Measurements from ENCODE around the gene CTNNBIP1. TPM values are rescaled to one million over a fixed set of nuclear protein-coding genes. Genes with fewer than 3 reads are reported as not detected.

CTNNBIP1 gene
- total and polyA plus RNA-seq, 2 experiments from 2014 or later: 80.1 to 122 TPM

DNA sequence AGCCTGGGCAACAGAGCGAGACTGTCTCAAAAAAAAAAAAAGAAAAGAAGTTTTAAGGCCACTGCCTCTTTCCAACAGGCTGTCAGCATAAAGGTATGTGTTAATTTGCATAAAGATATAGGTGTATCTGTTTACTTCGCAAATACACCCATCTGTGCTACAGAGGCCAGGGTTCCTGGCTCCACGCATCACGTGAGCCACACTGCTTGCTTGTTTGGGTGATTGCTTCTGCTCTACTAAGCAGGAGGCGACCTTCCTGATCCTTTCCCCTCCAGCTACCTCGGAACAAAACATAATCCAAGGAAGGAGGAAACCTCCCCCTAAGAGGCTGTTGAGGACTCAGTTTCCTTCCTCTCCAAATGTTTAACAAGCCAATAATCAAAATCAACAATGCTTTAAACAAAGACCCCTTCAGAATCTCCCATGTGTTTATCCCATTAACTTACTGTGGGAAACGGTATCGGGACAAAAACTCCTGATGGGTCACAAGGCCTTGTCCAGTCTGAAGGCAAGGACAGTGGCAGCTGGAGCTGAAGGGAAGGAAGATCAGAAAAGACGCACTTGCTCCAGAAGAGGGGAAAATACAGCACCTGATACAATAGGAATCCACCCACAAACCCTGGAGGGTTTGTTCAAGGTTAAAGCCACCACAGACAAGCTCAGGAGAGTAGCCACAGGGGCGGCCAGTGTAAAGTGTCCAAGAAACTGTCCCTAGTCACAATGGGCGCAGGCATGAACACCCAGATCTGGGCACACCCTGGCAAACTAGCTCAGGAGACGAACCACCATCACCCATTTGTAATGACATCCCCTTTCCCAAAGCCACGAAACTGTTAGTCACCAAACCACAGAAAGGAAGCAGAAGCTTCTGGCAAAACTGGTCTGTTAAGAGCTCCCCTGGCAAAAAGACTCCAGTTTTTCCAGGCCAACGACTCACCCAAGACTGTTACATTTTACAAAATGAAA lies 17.2 kb downstream of the CTNNBIP1 start:
- H3K36me3 ChIP-seq: peaks cover 3% of the 10 kb centered on the region
- H3K4me3 ChIP-seq: no peak overlapping the region
- peak overlapping the region; percentile 39 for H3K27ac ChIP-seq
- H3K4me1 ChIP-seq (ENCODE audit: low read depth): peaks cover 16% of the 10 kb centered on the region
- H3K9me3 ChIP-seq (ENCODE audit: low read depth): no peaks in the 10 kb centered on the region
- TF ChIP-seq, protein P1, sequence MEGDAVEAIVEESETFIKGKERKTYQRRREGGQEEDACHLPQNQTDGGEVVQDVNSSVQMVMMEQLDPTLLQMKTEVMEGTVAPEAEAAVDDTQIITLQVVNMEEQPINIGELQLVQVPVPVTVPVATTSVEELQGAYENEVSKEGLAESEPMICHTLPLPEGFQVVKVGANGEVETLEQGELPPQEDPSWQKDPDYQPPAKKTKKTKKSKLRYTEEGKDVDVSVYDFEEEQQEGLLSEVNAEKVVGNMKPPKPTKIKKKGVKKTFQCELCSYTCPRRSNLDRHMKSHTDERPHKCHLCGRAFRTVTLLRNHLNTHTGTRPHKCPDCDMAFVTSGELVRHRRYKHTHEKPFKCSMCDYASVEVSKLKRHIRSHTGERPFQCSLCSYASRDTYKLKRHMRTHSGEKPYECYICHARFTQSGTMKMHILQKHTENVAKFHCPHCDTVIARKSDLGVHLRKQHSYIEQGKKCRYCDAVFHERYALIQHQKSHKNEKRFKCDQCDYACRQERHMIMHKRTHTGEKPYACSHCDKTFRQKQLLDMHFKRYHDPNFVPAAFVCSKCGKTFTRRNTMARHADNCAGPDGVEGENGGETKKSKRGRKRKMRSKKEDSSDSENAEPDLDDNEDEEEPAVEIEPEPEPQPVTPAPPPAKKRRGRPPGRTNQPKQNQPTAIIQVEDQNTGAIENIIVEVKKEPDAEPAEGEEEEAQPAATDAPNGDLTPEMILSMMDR (IDR thresholded peaks at IDR 0.05; ENCODE audit: low read depth, low read length): no peak
- H3K27me3 ChIP-seq: no peaks in the 10 kb centered on the region
- peak in 1 of 2 donors; percentile 57 for DNase-seq (ENCODE audit: low read depth in 1 of 2, low spot score in 1 of 2)

DNA sequence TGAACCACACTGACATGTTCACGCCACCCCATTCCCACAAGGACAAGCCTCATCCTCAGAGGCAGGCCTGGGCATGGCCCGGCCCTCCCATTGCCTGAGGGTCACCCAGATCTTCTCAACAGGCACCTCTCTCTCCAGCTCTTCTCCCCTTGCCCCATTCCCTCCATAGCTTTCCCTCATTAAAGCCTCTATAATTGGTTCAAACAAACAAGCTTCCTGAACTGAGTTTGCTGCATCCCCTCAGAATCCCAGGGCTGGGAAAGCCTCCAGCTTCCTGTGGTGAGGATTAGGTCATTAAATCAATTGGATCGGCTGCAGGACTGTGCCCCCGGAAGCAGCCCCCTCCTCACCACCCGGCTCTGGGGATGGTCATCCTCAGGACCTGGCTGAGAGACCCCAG lies 18.9 kb downstream of the CTNNBIP1 start:
- Histone ChIP-seq H3K27me3 (no peaks in the 10 kb centered on the region), H3K4me1 (ENCODE audit: low read depth) (peaks cover 16% of the 10 kb centered on the region), H3K27ac (peak overlapping the region; percentile 54), H3K9me3 (ENCODE audit: low read depth) (no peaks in the 10 kb centered on the region), H3K4me3 (no peak overlapping the region), H3K36me3 (peaks cover 3% of the 10 kb centered on the region)
- DNase-seq (ENCODE audit: low read depth in 1 of 2, low spot score in 1 of 2): no peak
- TF ChIP-seq, protein P1 (IDR thresholded peaks at IDR 0.05; ENCODE audit: low read depth, low read length): no peak

DNA sequence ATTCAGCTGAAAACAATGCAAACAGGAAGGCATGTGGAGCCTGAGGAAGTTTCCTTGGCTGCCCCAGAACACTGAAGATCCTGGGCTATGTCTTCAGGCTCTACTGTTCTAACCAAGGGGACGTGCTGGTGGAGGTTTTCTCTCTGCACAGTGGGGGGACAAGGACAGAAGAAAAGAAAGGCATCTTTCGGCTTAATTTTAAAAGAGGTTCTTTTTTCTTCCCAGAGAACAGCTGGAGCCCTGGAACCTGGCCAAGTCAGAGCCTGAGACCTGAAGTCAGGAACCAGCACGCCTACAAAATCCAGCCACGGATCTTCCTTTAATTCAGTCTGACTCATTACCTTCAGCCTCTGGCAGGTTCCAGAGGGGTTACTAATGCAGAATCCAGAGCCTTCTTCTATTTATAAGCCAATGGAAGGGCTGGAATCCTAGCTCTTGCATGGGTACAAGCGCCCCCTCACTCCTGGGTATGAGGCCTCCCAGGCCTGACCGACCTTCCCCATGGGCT lies 19.8 kb downstream of the CTNNBIP1 start:
- Histone ChIP-seq H3K4me3 (no peak overlapping the region), H3K27ac (peak overlapping the region; percentile 54), H3K27me3 (no peaks in the 10 kb centered on the region), H3K4me1 (ENCODE audit: low read depth) (peaks cover 23% of the 10 kb centered on the region), H3K9me3 (ENCODE audit: low read depth) (no peaks in the 10 kb centered on the region), H3K36me3 (peaks cover 3% of the 10 kb centered on the region)
- DNase-seq (ENCODE audit: low read depth in 1 of 2, low spot score in 1 of 2): peak in 1 of 2 donors; percentile 86
- TF ChIP-seq, protein P1 (IDR thresholded peaks at IDR 0.05; ENCODE audit: low read depth, low read length): no peak

DNA sequence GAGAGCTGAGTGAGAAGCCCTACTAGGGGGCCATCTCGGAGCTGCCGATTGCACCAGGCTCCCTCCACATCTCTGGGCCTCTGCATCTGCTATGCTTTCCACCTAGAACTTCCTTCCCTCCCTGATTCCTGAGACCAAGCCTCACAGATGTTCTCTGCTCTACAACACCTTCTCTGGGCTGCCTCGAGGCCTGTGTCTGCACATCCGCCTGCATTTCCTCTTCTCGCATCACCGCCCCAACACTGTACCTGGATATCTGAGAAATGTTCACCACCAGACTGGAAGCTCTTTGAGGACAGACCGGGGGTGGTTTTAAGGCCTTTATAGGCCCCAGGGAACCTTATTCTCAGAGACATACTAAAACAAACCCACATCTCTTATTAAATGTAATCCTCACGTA lies 20.7 kb downstream of the CTNNBIP1 start:
- Histone ChIP-seq H3K9me3 (ENCODE audit: low read depth) (no peaks in the 10 kb centered on the region), H3K27ac (peak overlapping the region; percentile 54), H3K36me3 (peaks cover 3% of the 10 kb centered on the region), H3K4me1 (ENCODE audit: low read depth) (peaks cover 31% of the 10 kb centered on the region), H3K4me3 (no peak overlapping the region), H3K27me3 (no peaks in the 10 kb centered on the region)
- TF ChIP-seq, protein P1 (IDR thresholded peaks at IDR 0.05; ENCODE audit: low read depth, low read length): no peak
- no peak for DNase-seq (ENCODE audit: low read depth in 1 of 2, low spot score in 1 of 2)

DNA sequence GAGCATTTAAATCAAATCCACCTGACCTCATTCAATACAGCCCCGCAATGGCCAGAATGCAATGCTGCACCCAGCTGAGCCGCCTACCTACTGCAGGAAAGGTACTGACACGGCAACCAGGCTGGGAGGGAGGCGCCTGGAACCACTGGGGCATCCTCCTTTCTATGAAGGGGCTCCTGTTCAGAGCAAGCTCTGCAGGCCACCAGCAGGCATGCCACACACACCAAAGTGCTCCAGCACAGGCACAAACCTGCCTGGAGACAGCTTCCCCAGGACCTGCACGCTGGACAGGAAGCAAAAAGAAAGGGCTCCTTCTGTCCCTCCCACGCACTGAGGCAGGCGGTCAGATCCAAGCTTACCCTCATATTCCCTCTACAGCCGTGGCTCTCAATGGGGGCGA lies 21.2 kb downstream of the CTNNBIP1 start:
- Histone ChIP-seq H3K9me3 (ENCODE audit: low read depth) (no peaks in the 10 kb centered on the region), H3K27ac (peak overlapping the region; percentile 47), H3K4me3 (no peak overlapping the region), H3K36me3 (peaks cover 3% of the 10 kb centered on the region), H3K27me3 (no peaks in the 10 kb centered on the region), H3K4me1 (ENCODE audit: low read depth) (peaks cover 32% of the 10 kb centered on the region)
- no peak for DNase-seq (ENCODE audit: low read depth in 1 of 2, low spot score in 1 of 2)
- TF ChIP-seq, protein P1 (IDR thresholded peaks at IDR 0.05; ENCODE audit: low read depth, low read length): no peak

Measured in cardiac muscle cell (in vitro differentiated cells and primary cell).